Activated CD8-positive, alpha-beta memory T cell treated with anti-CD3 and anti-CD28 coated beads, Interleukin-2, amount 50 U/mL, for 24 hours (primary cell): Measurements from ENCODE around the gene SLC4A3.
A peak's percentile ranks its signal among the peaks of the same experiment; 100 is the strongest.
"Not testable (repeated sequence)": the region's sequence is repeated elsewhere in the genome, so short reads cannot be mapped to it uniquely, and the experiment has no call there.

ENCODE experiments used
- DNase-seq: peaks from one replicate; pipeline ENCODE4 v3.0.0-alpha.2; 2020; ENCODE audit errors: extremely low read depth

The SLC4A3 gene

DNA sequence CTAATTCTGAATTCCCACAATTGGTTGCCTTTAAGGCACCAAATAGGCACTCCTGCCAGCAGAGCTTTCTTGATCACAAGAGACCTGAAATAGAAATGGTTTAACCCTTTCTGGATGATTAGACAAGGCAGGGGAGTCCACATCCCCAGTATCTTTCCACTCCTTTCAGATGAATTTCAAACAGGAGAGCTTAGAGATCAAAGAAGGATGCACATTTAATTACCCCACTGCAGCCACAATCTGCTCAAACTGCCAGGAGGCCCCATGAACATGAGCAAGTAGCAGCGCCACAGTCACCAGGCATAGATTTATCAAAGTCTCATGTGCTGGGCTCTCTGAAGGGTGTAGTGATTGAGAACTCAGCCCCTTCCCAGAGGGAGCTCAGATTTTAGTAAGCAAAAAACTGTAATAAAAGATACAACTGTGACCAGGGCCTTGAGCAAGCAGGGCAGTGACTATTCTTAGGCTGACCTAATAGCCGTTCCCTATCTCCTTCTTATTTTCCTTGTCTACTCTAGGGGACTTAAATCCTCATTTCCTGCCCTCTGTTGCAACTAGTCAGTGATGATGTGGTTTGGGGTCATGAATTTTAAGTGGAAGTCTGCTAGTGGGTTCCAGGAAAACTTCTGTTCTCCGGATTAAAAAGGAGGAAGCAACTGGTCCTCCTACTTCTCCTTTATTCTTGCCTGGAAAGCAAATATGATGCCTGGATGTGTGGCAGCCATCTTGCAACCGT is 53.7 kb downstream of the SLC4A3 start:
- no peak for DNase-seq

DNA sequence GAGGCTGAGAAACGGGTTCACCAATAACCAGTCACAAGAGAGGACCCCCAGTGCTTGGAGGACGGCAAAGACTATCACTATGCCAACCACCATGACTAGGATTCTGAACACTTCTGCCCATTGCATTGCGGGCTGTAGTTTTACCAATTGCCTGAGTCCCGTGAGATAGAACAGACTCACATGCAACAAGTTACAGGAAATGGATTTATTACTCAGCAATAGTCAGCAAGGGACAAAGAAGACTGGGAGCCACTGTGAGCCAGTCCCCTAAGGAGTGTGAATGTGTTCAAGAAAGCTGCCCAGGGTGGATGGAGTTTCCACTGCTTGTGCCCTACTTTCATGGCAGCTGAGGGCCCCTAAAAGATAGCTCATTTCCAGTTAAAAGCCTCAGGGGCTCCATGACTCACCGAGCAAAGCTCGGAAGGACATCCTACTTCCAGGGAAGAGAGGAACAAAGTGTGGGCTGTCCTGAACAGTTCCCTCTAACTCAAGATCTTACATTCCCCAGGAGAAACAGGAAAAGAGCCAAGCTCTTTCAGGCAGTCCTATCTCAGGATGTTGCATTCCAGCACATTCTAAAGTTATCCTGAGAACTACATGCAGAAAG is 54.4 kb downstream of the SLC4A3 start:
- DNase-seq: no peak

DNA sequence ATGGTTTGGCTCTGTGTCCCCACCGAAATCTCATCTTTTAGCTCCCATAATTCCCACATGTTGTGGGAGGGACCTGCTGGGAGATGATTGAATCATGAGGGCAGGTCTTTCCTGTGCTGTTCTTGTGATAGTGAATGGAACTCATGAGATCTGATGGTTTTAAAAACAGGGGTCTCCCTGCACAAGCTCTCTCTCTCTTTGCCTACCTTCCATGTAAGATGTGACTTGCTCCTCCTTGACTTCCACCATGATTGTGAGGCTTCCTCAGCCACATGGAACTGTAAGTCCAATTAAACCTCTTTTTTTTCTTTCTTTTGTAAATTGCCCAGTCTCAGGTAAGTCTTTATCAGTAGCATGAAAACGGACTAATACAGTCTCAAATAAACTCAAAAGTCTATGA is 56.0 kb downstream of the SLC4A3 start:
- not testable (repeated sequence) for DNase-seq

DNA sequence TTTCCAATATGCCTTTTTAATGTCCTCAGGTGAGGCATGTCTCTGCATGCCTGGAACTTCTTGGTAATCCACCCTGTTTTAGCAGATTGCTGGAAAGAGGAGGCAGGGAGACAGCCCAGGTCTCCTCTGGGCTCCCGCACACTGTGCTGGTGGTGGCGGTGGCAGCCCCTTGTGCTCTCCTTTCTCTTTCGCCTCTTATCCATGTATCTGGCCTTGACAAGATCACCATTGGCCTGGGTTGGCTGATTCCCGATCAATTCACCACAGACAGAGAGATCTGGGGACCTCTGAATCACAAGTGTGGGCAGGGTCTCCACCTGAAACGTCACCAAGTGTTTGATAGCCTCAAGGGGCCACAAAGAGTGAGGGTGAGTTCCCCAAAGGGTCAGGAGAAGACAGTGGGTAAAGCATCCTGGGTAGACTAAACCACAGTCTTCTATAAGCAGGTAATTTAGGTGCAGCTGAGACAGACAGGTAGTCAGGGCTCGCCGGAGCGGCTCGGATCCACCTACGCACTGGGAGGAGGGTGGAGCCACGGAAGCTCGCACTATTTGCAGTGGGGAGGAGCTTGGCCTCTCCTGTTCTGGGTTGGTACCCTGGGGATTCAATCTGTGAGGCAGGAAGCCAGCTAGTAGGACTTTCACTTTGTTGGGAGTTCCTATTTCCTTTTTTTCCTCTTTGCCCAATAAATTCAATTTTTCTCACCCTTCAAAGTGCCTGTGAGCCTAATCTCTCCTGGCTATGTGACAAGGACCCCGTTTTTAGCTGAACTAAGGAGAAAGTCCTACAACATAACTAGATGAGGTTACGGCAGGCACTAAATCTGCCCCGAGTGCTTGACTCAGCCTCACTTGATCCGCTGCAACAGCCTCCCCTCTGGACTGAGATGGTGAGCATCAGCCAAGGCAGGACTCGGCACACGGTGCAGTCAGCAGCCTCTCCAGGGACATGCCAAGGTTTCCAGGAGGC is 57.6 kb downstream of the SLC4A3 start:
- DNase-seq: no peak

DNA sequence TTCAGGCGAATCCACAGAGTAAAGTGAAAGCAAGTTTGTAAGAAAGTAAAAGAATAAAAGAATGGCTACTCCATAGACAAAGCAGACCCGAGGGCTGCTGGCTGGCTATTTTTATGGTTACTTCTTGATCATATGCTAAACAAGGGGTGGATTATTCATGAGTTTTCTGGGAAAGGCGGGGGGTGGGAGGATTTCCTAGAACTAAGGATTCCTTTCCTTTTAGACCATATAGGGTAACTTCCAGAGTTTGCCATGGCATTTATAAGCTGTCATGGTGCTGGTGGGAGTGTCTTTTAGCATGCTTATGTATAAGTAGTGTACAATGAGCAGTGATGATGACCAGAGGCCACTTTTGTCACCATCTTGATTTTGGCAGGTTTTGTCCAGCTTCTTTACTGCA is 59.8 kb downstream of the SLC4A3 start:
- DNase-seq: no peak

DNA sequence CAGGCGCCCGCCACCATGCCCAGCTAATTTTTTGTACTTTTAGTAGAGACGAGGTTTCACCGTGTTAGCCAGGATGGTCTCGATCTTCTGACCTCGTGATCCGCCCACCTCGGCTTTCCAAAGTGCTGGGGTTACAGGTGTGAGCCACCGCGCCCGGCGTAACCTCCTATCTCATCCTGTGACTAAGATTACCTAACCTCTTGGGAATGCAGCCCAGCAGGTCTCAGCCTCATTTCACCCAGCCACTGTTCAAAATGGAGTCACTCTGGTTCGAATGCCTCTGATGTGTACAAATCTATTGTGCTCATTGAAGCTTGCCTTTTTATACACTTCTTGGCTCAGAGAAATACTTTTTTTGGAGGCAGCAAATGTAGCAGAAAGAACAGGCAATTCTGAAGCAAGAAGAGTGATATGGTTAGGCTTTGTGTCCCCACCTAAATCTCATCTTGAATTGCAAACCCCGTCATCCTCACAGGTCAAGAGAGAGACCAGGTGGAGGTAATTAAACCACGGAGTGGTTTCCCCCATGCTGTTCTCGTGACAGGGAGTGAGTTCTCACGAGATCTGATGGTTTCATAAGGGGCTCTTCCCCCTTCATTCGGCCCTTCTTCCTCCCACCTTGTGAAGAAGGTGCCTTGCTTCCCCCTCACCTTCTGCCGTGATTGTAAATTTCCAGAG is 60.6 kb downstream of the SLC4A3 start:
- no peak for DNase-seq

DNA sequence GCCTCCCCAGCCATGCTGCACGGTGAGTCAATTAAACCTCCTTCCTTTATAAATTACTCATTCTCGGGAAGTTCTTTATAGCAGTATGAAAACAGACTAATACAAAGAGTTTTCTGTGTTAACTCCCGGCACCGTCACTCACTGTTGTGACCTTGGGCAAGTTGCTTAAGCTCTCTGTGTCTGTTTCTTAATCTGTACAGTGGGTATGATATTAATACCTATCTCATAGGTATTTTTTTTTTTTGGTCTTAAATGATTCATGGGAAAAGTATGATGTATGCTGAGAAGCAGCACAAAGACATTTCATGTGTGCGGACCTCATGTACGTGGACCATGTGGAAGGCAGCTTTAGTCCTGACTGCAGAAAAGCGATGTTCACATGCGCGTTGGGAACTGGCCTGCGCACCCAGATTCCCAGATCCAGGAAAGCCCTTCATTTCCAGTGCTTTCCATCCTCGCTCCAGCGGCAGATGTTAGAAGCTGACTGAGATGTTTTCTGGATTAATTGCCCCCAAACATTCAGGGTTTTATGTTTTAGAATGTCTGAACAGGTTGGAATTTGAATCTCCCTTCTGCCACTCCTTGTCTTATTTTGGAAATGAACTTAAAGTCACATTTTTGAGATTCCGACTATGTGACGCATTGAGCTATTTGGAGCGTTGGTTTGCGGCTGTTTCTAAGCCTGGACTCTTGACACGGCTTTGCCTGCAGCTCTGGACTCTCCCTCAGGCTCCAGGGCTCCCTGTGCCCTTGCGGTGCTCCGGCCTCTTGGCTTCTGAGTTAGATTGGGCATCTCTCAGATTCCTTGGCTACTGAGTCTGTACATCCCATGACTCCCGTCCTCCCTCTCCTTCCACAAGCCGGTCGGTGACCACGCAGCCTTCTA is 61.4 kb downstream of the SLC4A3 start:
- no peak for DNase-seq

DNA sequence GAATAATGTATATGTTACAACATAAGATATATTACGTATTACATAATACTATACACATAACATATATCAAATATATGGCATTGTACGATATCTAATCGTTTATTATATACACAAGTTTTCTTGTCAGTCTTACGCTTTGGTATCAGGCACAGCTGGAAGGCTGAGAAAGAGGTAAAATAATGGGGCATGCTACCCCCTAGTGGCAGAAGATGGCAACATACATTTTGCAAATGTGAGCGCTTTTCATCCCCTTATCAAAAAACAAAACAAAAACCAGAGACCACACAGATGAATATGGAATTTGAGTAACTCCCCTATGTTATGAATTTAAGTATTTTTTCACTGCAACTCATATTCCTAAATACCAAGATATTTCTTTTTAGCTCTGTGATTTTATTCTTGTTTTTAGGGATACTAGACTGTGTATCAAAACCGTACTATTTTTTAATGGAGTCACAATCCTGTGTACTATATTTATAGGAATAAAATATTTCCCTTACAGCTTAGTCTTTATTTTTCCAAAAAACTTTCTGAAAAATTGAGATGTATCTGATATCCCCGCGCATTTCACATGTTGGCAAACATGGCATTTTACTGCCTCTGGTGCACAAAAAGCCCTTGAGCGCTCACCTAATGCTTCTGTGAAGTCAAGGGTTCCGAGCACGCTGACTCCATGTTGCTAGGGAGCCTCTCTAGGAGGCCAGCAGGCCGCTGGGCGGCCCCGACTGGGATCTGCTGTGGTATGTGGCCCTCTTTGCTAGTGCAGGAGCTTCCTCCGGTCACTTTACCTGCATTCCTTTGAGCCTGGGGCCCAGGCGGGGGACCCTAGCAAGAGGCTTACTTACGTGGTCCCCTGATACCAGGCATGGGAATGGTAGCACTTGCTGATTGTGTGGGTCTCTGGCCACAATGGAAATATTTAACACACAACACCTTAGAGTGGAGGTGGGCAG is 62.5 kb downstream of the SLC4A3 start:
- peak; percentile 6 for DNase-seq

DNA sequence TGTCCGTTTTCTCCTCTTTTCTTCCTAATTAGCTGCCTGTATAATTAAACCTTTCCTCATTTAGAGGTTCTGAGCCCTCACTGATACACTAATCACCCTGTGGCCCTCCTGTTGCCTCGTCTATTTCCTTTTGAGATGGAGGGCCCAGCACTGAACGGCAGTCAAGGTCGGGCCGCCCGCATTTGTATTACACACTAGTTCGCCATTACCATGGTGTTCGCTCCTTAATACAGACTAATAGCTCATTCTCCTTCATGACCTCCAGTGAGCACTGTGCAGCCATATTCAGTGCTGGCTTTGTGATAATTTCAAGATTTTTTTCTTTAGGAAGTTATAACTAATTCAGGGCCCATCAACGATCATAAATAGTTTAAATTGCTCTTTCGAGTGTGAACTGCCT is 64.1 kb downstream of the SLC4A3 start:
- DNase-seq: no peak
